HG03432 (cell line): ENCODE results near the gene NDUFS3.

Experiments
- ATAC-seq: cut with Tn5 transposase; IDR thresholded peaks from one replicate; pipeline ENCODE4 v1.9.1; 2021; ENCODE audit warnings: mild to moderate bottlenecking, moderate library complexity; ENCODE audit not compliant: unreplicated experiment

The NDUFS3 gene

DNA sequence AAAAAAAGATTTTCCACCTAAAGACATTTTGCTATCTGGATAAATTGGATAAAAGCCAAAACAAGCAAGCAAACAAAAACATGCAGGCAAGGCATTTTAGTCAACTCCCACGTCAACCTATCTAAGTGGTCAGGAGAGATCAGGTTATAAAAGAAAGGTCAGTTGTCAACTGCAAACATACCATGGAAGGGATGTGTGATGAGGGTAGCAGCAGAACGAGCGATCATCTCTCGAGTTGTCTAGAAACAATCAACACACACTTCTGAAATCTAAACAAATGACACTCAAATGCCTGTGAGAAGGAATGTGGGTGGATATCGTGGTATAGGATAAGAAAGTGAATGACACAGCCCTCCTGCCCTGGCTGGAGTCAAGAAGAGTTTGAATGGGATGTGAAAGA lies 52.6 kb downstream of the NDUFS3 start:
- ATAC-seq, result no peak
